Gastrocnemius medialis (tissue), 4 donors: ENCODE measurements around the gene EPB41. TPM values are rescaled to one million over a fixed set of nuclear protein-coding genes. Genes with fewer than 3 reads are reported as not detected.
A peak's percentile ranks its signal among the peaks of the same experiment; 100 is the strongest.

Experiments
- ATAC-seq, 2 donors: fragments of 150-250 bp; one replicate each; pipeline ENCODE4 v1.9.1; 2016
- DNase-seq, 2 donors: peaks; one replicate each; pipeline ENCODE4 v3.0.0-alpha.2; 2019
- H3K27ac ChIP-seq, 4 donors: fragments of 200-600 bp; sonication (generic); 1 replicate in 1 of 4; 2 replicates in 3 of 4; pipeline ENCODE4 v1.5.1; 2016 to 2018; ENCODE audit warnings: mild to moderate bottlenecking in 2 of 4, moderate library complexity in 1 of 4
- H3K27me3 ChIP-seq, 3 donors: fragments of 200-600 bp; sonication (generic) in 2 of 3; 1 replicate in 1 of 3; 2 replicates in 2 of 3; pipeline versions ENCODE4 v1.5.1 to v1.6.0; 2016 to 2019; ENCODE audit warnings: mild to moderate bottlenecking in 1 of 3, moderate library complexity in 1 of 3
- H3K36me3 ChIP-seq, 2 donors: fragments of 200-600 bp; sonication (generic) in 1 of 2; one replicate each; pipeline ENCODE4 v1.5.1; 2017 to 2018
- H3K4me1 ChIP-seq, 2 donors: fragments of 200-600 bp; sonication (generic) in 1 of 2; one replicate each; pipeline ENCODE4 v1.5.1; 2016 to 2017; ENCODE audit warnings: mild to moderate bottlenecking in 2 of 2
- H3K4me3 ChIP-seq, 4 donors: fragments of 200-600 bp; sonication (generic) in 3 of 4; 1 replicate in 1 of 4; 2 replicates in 3 of 4; pipeline ENCODE4 v1.5.1; 2016 to 2019; ENCODE audit warnings: mild to moderate bottlenecking in 2 of 4
- H3K9me3 ChIP-seq, 3 donors: fragments of 200-600 bp; sonication (generic) in 2 of 3; 1 replicate in 1 of 3; 2 replicates in 2 of 3; pipeline ENCODE4 v1.5.1; 2016 to 2019
- POLR2A ChIP-seq, 2 donors: fragments of 450-650 bp; IDR thresholded peaks; one replicate each; pipeline ENCODE4 v1.6.1; 2017; ENCODE audit warnings: antibody characterized with exemption in 2 of 2, mild to moderate bottlenecking in 2 of 2, moderate library complexity in 2 of 2
- in situ Hi-C, 4 donors: fragments of 200-750 bp; cut with MboI; loops; one replicate each; pipeline versions ENCODE4 v1.15.0 to v1.8.0; 2017; ENCODE audit warnings: low sequenced_read_pairs in 4 of 4
- intact Hi-C: fragments of 100-400 bp; cut with DNase I; formaldehyde crosslinking; loops from one replicate; pipeline ENCODE4 v1.15.1; 2023; ENCODE audit warnings: low total_unique reads
- total RNA-seq, 4 donors: library from RNA; depleted of rRNA; stranded (reverse); fragments of >200 nt; gene quantifications; one replicate each; pipeline versions ENCODE4 v1.1.0 to v1.2.3, GENCODE V29; 2016
- TF ChIP-seq, protein P1 (sequence below), 5 experiments: fragments of 450-650 bp in 3 of 5; fragments of 200-600 bp in 2 of 5; sonication (generic) in 2 of 5; IDR thresholded peaks in 4 of 5; conservative IDR thresholded peaks in 1 of 5; 1 replicate in 4 of 5; 2 replicates in 1 of 5; pipeline ENCODE4 v1.5.1; 2016 to 2019; ENCODE audit warnings: antibody characterized with exemption in 5 of 5, mild to moderate bottlenecking in 3 of 5, moderate library complexity in 3 of 5

EPB41 gene
- total RNA-seq, 4 donors from 2014 or later: 19.5 to 28.6 (median 23.6) TPM

DNA sequence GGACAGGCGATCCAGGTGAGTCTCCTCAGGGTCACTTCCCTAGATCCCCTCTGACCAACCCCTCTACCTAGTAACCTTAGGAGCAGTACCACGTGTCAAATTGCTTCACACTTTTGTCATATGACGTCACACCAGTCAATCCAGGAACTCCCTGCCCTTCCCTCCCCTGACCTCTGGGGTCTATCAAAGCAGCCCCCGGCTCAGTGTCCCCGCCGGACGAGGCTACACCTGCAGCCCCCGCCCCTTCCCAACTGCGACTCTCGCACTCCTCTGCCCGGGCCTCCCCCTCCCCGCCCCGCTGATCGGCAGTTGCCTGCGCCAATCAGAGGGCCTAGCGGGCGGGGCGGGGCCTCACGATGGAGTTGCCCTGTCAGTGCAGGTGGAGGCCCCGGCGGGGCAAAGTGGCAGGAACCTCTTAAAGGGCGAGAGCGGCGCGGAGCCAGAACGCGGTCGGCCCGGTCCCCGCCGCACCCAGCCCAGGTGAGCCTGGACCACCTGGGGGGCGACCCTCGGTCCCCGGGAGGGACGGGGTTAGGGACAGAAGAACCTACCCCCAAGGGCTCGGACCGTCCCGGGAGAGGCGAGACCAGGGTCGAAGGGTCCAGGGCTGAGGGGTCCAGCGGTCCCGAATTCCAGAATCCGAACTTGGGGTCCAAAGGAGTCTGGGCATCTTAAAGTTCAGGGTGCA lies 27.5 kb upstream of the EPB41 start:
- Histone ChIP-seq H3K4me1 (peaks cover 19 to 26% of the 10 kb centered on the region in 2 donors), H3K27ac (peak overlapping the region; percentile 87 to 93 (median 92)), H3K4me3 (peak overlapping the region; percentile 85 to 92 (median 88)), H3K36me3 (no peaks in the 10 kb centered on the region), H3K9me3 (no peaks in the 10 kb centered on the region), H3K27me3 (no peaks in the 10 kb centered on the region)
- in situ Hi-C loops: loop anchor here (10.0 to 25.0 kb wide), 7 partner anchors 98 to 1825 kb away; partner anchors contain the start of genes RNU11 (in 3 of the 4), TAF12 (in 3 of the 4), MATN1 (in 1 of the 4) and PHACTR4 (in 1 of the 4)
- ATAC-seq (peak; percentile 78 to 82), DNase-seq (peak; percentile 78 to 86)
- intact Hi-C loops: loop anchor here (2.0 to 10.0 kb wide), 4 partner anchors 28 to 1828 kb away; partner anchors contain the start of genes EPB41, SESN2 and TAF12
- peak; percentile 63 to 70 for TF ChIP-seq POLR2A (IDR thresholded peaks at IDR 0.05)
- TF ChIP-seq, protein P1, sequence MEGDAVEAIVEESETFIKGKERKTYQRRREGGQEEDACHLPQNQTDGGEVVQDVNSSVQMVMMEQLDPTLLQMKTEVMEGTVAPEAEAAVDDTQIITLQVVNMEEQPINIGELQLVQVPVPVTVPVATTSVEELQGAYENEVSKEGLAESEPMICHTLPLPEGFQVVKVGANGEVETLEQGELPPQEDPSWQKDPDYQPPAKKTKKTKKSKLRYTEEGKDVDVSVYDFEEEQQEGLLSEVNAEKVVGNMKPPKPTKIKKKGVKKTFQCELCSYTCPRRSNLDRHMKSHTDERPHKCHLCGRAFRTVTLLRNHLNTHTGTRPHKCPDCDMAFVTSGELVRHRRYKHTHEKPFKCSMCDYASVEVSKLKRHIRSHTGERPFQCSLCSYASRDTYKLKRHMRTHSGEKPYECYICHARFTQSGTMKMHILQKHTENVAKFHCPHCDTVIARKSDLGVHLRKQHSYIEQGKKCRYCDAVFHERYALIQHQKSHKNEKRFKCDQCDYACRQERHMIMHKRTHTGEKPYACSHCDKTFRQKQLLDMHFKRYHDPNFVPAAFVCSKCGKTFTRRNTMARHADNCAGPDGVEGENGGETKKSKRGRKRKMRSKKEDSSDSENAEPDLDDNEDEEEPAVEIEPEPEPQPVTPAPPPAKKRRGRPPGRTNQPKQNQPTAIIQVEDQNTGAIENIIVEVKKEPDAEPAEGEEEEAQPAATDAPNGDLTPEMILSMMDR (IDR thresholded peaks at IDR 0.05 in 4 of 5, conservative IDR thresholded peaks at IDR 0.05 in 1 of 5): no peak

GRCh38 chr1:28887419-28887834 lies 26.9 kb upstream of the EPB41 start:
- Histone ChIP-seq H3K4me1 (peaks cover 19 to 26% of the 10 kb centered on the region in 2 donors), H3K27me3 (no peaks in the 10 kb centered on the region), H3K9me3 (no peaks in the 10 kb centered on the region), H3K4me3 (peak overlapping the region; percentile 85 to 92 (median 88)), H3K36me3 (no peaks in the 10 kb centered on the region), H3K27ac (peak overlapping the region; percentile 87 to 93 (median 92))
- peak; percentile 24 to 31 for ATAC-seq
- intact Hi-C loops (loop anchor here (2.0 to 10.0 kb wide), 4 partner anchors 27 to 1827 kb away; partner anchors contain the start of genes EPB41, SESN2 and TAF12), in situ Hi-C loops (loop anchor here (10.0 to 25.0 kb wide), 7 partner anchors 97 to 1825 kb away; partner anchors contain the start of genes RNU11 (in 3 of the 4), TAF12 (in 3 of the 4), MATN1 (in 1 of the 4) and PHACTR4 (in 1 of the 4))
- no peak for DNase-seq
- TF ChIP-seq, protein P1 (IDR thresholded peaks at IDR 0.05 in 4 of 5, conservative IDR thresholded peaks at IDR 0.05 in 1 of 5): no peak
- TF ChIP-seq POLR2A (IDR thresholded peaks at IDR 0.05): no peak

DNA sequence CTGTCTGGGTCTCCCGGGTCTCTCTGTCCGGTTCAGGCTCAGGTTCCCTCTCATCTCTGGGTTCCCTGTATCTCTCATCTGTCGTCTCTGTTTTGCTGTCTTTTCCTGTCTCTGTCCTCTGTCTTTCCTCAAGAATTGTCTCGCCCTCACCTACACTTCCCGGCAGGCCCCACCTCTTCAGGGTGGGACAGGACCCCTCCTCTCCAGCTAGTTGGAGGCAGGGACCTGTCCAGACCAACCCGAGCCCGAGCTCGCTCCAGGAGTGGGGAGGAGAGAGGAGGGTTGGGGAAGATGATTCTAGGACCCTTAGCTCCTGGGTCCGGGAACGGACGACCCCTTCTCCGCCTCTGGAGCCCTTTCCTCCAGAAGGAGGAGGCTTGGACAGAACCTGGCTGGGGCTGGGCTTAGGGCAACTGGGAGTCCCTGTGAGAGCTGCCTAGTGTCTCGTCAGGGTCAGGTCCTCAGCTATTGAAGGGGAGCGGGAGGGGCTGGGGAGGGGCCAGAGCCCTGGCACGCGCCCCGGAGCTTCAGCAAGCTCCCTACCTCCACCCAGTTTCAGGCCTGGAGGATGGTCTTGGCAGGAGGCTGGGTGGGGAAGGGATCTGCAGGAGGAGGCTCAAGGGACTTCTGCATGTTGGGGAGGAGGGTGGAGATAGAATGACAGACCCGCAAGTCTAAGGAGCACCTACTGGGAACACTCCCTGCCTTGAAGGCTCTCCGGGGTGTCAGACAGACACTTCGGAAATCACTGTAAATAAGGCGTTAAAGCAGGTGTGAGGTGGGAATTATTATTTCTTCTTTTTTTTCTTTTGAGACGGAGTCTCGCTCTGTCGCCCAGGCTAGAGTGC lies 26.3 kb upstream of the EPB41 start:
- in situ Hi-C loops (loop anchor here (10.0 to 25.0 kb wide), 7 partner anchors 97 to 1824 kb away; partner anchors contain the start of genes RNU11 (in 3 of the 4), TAF12 (in 3 of the 4), MATN1 (in 1 of the 4) and PHACTR4 (in 1 of the 4)), intact Hi-C loops (loop anchor here (2.0 to 10.0 kb wide), 4 partner anchors 27 to 1827 kb away; partner anchors contain the start of genes EPB41, SESN2 and TAF12)
- Histone ChIP-seq H3K4me1 (peaks cover 19 to 26% of the 10 kb centered on the region in 2 donors), H3K4me3 (peak overlapping the region; percentile 85 to 92 (median 88)), H3K9me3 (no peaks in the 10 kb centered on the region), H3K27me3 (no peaks in the 10 kb centered on the region), H3K27ac (peak overlapping the region; percentile 87 to 93 (median 92)), H3K36me3 (no peaks in the 10 kb centered on the region)
- DNase-seq: no peak
- TF ChIP-seq POLR2A (IDR thresholded peaks at IDR 0.05): no peak
- TF ChIP-seq, protein P1 (IDR thresholded peaks at IDR 0.05 in 4 of 5, conservative IDR thresholded peaks at IDR 0.05 in 1 of 5): no peak
- ATAC-seq: no peak

DNA sequence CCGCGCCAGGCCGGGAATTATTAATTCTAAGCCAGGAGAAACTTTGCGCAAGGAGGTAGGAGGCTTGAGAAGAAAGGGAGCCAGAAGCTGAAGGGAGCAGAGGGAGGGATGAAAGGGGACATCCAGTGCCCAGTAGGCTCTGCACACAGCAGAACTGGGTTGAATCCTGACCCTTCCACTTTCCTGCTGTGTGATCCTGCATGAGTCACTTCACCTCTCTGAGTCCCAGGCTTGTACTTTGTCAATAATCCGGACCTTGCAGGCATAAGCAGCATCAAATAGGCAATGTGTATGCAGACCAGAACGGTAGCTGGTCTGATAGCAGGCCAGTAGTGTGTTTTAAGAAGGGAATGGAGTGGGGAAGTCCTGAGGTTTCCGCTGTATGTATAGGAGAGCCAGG lies 25.5 kb upstream of the EPB41 start:
- in situ Hi-C loops (loop anchor here (10.0 to 25.0 kb wide), 7 partner anchors 96 to 1823 kb away; partner anchors contain the start of genes RNU11 (in 3 of the 4), TAF12 (in 3 of the 4), MATN1 (in 1 of the 4) and PHACTR4 (in 1 of the 4)), intact Hi-C loops (loop anchor here (5.0 to 10.0 kb wide), 3 partner anchors 247 to 1826 kb away; partner anchors contain the start of genes SESN2 and TAF12)
- Histone ChIP-seq H3K27ac (no peak overlapping the region), H3K27me3 (no peaks in the 10 kb centered on the region), H3K36me3 (no peaks in the 10 kb centered on the region), H3K9me3 (no peaks in the 10 kb centered on the region), H3K4me3 (no peak overlapping the region), H3K4me1 (peaks cover 19 to 26% of the 10 kb centered on the region in 2 donors)
- DNase-seq (no peak), ATAC-seq (no peak)
- TF ChIP-seq POLR2A (IDR thresholded peaks at IDR 0.05): no peak
- TF ChIP-seq, protein P1 (IDR thresholded peaks at IDR 0.05 in 4 of 5, conservative IDR thresholded peaks at IDR 0.05 in 1 of 5): no peak
